Panc1 (cell line): ENCODE data around the gene CCNQ. TPM values are rescaled to one million over a fixed set of nuclear protein-coding genes. Genes with fewer than 3 reads are reported as not detected.

Experiments used
- ATAC-seq: fragments of 200-7000 bp; cut with Tn5 transposase; 2 replicates; pipeline ENCODE4 v1.9.1; 2020; ENCODE audit warnings: mild to moderate bottlenecking, moderate library complexity
- BruUV-seq: library from RNA; stranded (reverse); fragments of 400-500 nt; replicated peaks from 2 replicates; lab custom pipeline; 2021; lab: Mats Ljungman, UMichigan
- CTCF ChIA-PET: fragments of 300-600 bp; sonication (Branson Sonifier 250); formaldehyde crosslinking; loops from one replicate; lab custom pipeline; 2022; ENCODE audit warnings: antibody characterized with exemption; lab: Charles Lee
- POLR2A ChIA-PET: fragments of 300-600 bp; sonication (Branson Sonifier 250); formaldehyde crosslinking; loops from one replicate; lab custom pipeline; 2022; ENCODE audit warnings: antibody characterized with exemption; lab: Charles Lee
- DNase-seq: peaks from one replicate; pipeline ENCODE4 v3.0.0-alpha.2; 2010; ENCODE audit warnings: low read depth, low spot score
- H3K27ac ChIP-seq: 2 replicates; pipeline ENCODE4 v1.5.1; 2011; ENCODE audit warnings: mild to moderate bottlenecking, low read length, inconsistent platforms
- H3K27me3 ChIP-seq: fragments of 200-500 bp; sonication (Bioruptor generic); 2 replicates; pipeline ENCODE4 v1.6.0; 2014; ENCODE audit warnings: low read length, inconsistent platforms; ENCODE audit not compliant: control insufficient read depth, insufficient read depth
- H3K36me3 ChIP-seq: fragments of 200-500 bp; sonication (Bioruptor generic); 2 replicates; pipeline ENCODE4 v1.5.1; 2014; ENCODE audit warnings: inconsistent platforms, mild to moderate bottlenecking, low read length, moderate library complexity; ENCODE audit not compliant: control insufficient read depth, insufficient read depth
- H3K4me1 ChIP-seq: 2 replicates; pipeline ENCODE4 v1.5.1; 2011; ENCODE audit warnings: inconsistent platforms, mild to moderate bottlenecking, low read length, moderate library complexity; ENCODE audit not compliant: control insufficient read depth, insufficient read depth
- H3K4me3 ChIP-seq, 2 experiments: 2 replicates each; pipeline ENCODE4 v1.5.1; 2011 to 2012; ENCODE audit warnings: low read depth in 2 of 2, low read length in 2 of 2, mild to moderate bottlenecking in 2 of 2, inconsistent platforms in 1 of 2, moderate library complexity in 1 of 2
- H3K9me3 ChIP-seq: fragments of 200-500 bp; sonication (Bioruptor generic); 2 replicates; pipeline ENCODE4 v1.5.1; 2014; ENCODE audit warnings: low read depth, mild to moderate bottlenecking, inconsistent platforms, low read length, moderate library complexity; ENCODE audit not compliant: control insufficient read depth, insufficient read depth
- POLR2AphosphoS5 ChIP-seq: IDR thresholded peaks from 2 replicates; pipeline ENCODE4 v1.6.1; 2012; ENCODE audit warnings: mild to moderate bottlenecking, low read depth, low read length, moderate library complexity
- SIN3A ChIP-seq: IDR thresholded peaks from 2 replicates; pipeline ENCODE4 v1.6.1; 2012; ENCODE audit warnings: low read depth, mild to moderate bottlenecking, low read length, moderate library complexity, borderline replicate concordance; ENCODE audit not compliant: insufficient read depth
- TCF7L2 ChIP-seq: IDR thresholded peaks from 2 replicates; pipeline ENCODE4 v1.6.1; 2011; ENCODE audit warnings: mild to moderate bottlenecking, low read depth, low read length, inconsistent platforms
- in situ Hi-C: cut with HindIII; loops from 2 replicates; pipeline ENCODE4 v1.10.0; 2016; ENCODE audit warnings: low sequenced_read_pairs, low pct_unique_long_range_greater_than_20kb
- intact Hi-C: fragments of 100-400 bp; cut with micrococcal nuclease; formaldehyde crosslinking; loops from one replicate; pipeline ENCODE4 v1.10.0; 2022; ENCODE audit not compliant: unreplicated experiment
- total RNA-seq: library from RNA; stranded (reverse); gene quantifications from one replicate; pipeline ENCODE4 v1.2.1, GENCODE V29; 2021; ENCODE audit not compliant: unreplicated experiment
- TF ChIP-seq, protein P1 (sequence below), 2 experiments: IDR thresholded peaks; 2 replicates each; pipeline ENCODE4 v1.6.1; 2011 to 2012; ENCODE audit warnings: low read depth in 2 of 2, control low read depth in 1 of 2, low read length in 1 of 2, mild to moderate bottlenecking in 1 of 2, moderate library complexity in 1 of 2; ENCODE audit not compliant: insufficient read depth in 1 of 2
- TF ChIP-seq, protein P2 (sequence below): fragments of 450-650 bp; IDR thresholded peaks from 2 replicates; pipeline ENCODE4 v1.5.1; 2017; ENCODE audit warnings: mild to moderate bottlenecking

Gene CCNQ
- total RNA-seq, 1 experiment from 2014 or later: 42.1 TPM

DNA sequence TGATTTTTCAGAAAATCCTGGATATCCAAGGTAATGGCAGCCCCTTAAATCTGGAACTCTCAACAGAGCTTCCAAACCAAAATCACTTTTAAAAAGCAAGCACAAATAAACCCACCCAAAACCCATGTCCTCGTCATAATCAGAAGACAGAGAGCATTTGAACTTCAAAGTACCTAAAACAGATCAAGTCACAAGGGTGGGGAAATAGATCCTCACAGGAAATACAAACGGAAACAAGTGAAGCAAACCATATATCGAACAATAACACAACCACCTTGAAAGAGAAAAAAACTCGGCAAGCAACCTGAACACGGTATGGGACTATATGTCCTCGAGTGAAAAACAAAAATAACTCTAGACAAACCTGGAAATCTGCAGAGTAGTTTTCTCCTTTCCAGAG, 15.9 kb upstream of the CCNQ start:
- H3K9me3 ChIP-seq: no peaks in the 10 kb centered on the region
- H3K4me3 ChIP-seq: no peak overlapping the region
- H3K27ac ChIP-seq: no peak overlapping the region
- no TSS peak for BruUV-seq
- no peaks in the 10 kb centered on the region for H3K4me1 ChIP-seq
- H3K36me3 ChIP-seq: no peaks in the 10 kb centered on the region
- DNase-seq (no peak), ATAC-seq (no peak)
- H3K27me3 ChIP-seq: peaks cover 16% of the 10 kb centered on the region
- ChIA-PET CTCF (interaction anchor here (1.0 kb wide), 1 partner anchor 21 kb away, joined by 3 read pairs; no protein-coding TSS in a partner anchor), POLR2A (no interaction called here)
- TF ChIP-seq TCF7L2: no peak
- TF ChIP-seq, protein P1, sequence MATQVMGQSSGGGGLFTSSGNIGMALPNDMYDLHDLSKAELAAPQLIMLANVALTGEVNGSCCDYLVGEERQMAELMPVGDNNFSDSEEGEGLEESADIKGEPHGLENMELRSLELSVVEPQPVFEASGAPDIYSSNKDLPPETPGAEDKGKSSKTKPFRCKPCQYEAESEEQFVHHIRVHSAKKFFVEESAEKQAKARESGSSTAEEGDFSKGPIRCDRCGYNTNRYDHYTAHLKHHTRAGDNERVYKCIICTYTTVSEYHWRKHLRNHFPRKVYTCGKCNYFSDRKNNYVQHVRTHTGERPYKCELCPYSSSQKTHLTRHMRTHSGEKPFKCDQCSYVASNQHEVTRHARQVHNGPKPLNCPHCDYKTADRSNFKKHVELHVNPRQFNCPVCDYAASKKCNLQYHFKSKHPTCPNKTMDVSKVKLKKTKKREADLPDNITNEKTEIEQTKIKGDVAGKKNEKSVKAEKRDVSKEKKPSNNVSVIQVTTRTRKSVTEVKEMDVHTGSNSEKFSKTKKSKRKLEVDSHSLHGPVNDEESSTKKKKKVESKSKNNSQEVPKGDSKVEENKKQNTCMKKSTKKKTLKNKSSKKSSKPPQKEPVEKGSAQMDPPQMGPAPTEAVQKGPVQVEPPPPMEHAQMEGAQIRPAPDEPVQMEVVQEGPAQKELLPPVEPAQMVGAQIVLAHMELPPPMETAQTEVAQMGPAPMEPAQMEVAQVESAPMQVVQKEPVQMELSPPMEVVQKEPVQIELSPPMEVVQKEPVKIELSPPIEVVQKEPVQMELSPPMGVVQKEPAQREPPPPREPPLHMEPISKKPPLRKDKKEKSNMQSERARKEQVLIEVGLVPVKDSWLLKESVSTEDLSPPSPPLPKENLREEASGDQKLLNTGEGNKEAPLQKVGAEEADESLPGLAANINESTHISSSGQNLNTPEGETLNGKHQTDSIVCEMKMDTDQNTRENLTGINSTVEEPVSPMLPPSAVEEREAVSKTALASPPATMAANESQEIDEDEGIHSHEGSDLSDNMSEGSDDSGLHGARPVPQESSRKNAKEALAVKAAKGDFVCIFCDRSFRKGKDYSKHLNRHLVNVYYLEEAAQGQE (IDR thresholded peaks at IDR 0.05; ENCODE audit: insufficient read depth in 1 of 2, low read depth in 2 of 2, low read length in 1 of 2): no peak
- no peak for TF ChIP-seq POLR2AphosphoS5
- TF ChIP-seq, protein P2, sequence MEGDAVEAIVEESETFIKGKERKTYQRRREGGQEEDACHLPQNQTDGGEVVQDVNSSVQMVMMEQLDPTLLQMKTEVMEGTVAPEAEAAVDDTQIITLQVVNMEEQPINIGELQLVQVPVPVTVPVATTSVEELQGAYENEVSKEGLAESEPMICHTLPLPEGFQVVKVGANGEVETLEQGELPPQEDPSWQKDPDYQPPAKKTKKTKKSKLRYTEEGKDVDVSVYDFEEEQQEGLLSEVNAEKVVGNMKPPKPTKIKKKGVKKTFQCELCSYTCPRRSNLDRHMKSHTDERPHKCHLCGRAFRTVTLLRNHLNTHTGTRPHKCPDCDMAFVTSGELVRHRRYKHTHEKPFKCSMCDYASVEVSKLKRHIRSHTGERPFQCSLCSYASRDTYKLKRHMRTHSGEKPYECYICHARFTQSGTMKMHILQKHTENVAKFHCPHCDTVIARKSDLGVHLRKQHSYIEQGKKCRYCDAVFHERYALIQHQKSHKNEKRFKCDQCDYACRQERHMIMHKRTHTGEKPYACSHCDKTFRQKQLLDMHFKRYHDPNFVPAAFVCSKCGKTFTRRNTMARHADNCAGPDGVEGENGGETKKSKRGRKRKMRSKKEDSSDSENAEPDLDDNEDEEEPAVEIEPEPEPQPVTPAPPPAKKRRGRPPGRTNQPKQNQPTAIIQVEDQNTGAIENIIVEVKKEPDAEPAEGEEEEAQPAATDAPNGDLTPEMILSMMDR: no peak
- no peak for TF ChIP-seq SIN3A
- intact Hi-C loops (loop anchor here (5.0 kb wide), 1 partner anchor 52 kb away; no protein-coding TSS in a partner anchor), in situ Hi-C loops (no loop called here)

DNA sequence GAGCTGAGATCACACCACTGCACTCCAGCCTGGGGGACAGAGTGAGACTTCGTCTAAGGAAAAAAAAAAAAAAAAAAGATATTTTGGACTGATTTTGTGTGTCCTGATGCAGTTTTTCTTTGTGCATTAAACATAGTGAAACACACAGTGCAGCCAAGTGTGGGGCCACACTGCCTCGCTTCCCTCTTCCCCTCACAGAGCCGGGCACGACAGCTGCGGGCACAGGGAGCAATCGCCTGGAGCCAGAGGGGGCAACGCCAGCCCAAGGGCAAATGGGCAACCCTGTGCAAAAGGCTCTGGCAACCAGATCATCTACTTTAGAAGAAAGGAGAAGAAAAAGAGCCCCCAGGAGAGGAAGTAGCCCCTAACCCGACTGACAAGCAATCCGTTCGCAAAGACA, 13.5 kb upstream of the CCNQ start:
- ATAC-seq (no peak), DNase-seq (no peak)
- intact Hi-C loops: loop anchor here (5.0 kb wide), 1 partner anchor 55 kb away; no protein-coding TSS in a partner anchor
- Histone ChIP-seq H3K36me3 (no peaks in the 10 kb centered on the region), H3K4me3 (no peak overlapping the region), H3K9me3 (no peaks in the 10 kb centered on the region), H3K27me3 (peaks cover 11% of the 10 kb centered on the region), H3K4me1 (no peaks in the 10 kb centered on the region), H3K27ac (no peak overlapping the region)
- in situ Hi-C loops: no loop called here
- ChIA-PET POLR2A (no interaction called here), CTCF (interaction anchor here (0.7 kb wide), 1 partner anchor 151 kb away, joined by 8 read pairs; no protein-coding TSS in a partner anchor)
- TF ChIP-seq TCF7L2: no peak
- TF ChIP-seq, protein P2: no peak
- TF ChIP-seq SIN3A: no peak
- TF ChIP-seq, protein P1 (IDR thresholded peaks at IDR 0.05; ENCODE audit: insufficient read depth in 1 of 2, low read depth in 2 of 2, low read length in 1 of 2): no peak
- TF ChIP-seq POLR2AphosphoS5: no peak
- no TSS peak for BruUV-seq
